GM19328 (cell line): ENCODE data around the gene NCOA4.
"Not testable (repeated sequence)": the region's sequence is repeated elsewhere in the genome, so short reads cannot be mapped to it uniquely, and the experiment has no call there.

Experiments
- ATAC-seq: cut with Tn5 transposase; IDR thresholded peaks from one replicate; pipeline ENCODE4 v1.9.1; 2021; ENCODE audit warnings: mild to moderate bottlenecking, moderate library complexity; ENCODE audit not compliant: unreplicated experiment

The NCOA4 gene

GRCh38 chr10:46020344-46020657 is 10.1 kb downstream of the NCOA4 start:
- ATAC-seq, result no peak

- no peak for ATAC-seq
Measured at GRCh38 chr10:46019569-46020343, 10.7 kb downstream of the NCOA4 start.

GRCh38 chr10:46019177-46019528 is 11.3 kb downstream of the NCOA4 start:
- no peak for ATAC-seq

GRCh38 chr10:46018453-46019176 is 11.8 kb downstream of the NCOA4 start:
- ATAC-seq, result no peak

- no peak for ATAC-seq
Measured at GRCh38 chr10:46017733-46018132, 12.7 kb downstream of the NCOA4 start.

GRCh38 chr10:46016811-46017210 is 13.6 kb downstream of the NCOA4 start:
- ATAC-seq, result no peak

GRCh38 chr10:46016190-46016589 is 14.2 kb downstream of the NCOA4 start:
- ATAC-seq, result no peak

GRCh38 chr10:46014683-46015405 is 15.6 kb downstream of the NCOA4 start:
- no peak for ATAC-seq

GRCh38 chr10:46014206-46014605 is 16.2 kb downstream of the NCOA4 start:
- no peak for ATAC-seq

GRCh38 chr10:46012746-46013145 is 17.7 kb downstream of the NCOA4 start:
- no peak for ATAC-seq

- ATAC-seq, result no peak
Measured at GRCh38 chr10:46006219-46006618, 24.2 kb downstream of the NCOA4 start.

GRCh38 chr10:46005383-46005782 is 25.0 kb downstream of the NCOA4 start:
- no peak for ATAC-seq

- no peak for ATAC-seq
Measured at GRCh38 chr10:46004963-46005362, 25.5 kb downstream of the NCOA4 start.

- ATAC-seq, result no peak
Measured at GRCh38 chr10:46002916-46003693, 27.3 kb downstream of the NCOA4 start.

- not testable (repeated sequence) for ATAC-seq
Measured at GRCh38 chr10:46002189-46002687, 28.2 kb downstream of the NCOA4 start.

- no peak for ATAC-seq
Measured at GRCh38 chr10:46001187-46001756, 29.2 kb downstream of the NCOA4 start.

- no peak for ATAC-seq
Measured at GRCh38 chr10:46000538-46000937, 29.9 kb downstream of the NCOA4 start.

GRCh38 chr10:45999955-46000354 is 30.5 kb downstream of the NCOA4 start:
- ATAC-seq, result not testable (repeated sequence)

- ATAC-seq, result no peak
Measured at GRCh38 chr10:45997994-45998763, 32.2 kb downstream of the NCOA4 start.

GRCh38 chr10:45997557-45997956 is 32.9 kb downstream of the NCOA4 start:
- ATAC-seq, result no peak
